ENCODE data around the gene LIPC.

DNA sequence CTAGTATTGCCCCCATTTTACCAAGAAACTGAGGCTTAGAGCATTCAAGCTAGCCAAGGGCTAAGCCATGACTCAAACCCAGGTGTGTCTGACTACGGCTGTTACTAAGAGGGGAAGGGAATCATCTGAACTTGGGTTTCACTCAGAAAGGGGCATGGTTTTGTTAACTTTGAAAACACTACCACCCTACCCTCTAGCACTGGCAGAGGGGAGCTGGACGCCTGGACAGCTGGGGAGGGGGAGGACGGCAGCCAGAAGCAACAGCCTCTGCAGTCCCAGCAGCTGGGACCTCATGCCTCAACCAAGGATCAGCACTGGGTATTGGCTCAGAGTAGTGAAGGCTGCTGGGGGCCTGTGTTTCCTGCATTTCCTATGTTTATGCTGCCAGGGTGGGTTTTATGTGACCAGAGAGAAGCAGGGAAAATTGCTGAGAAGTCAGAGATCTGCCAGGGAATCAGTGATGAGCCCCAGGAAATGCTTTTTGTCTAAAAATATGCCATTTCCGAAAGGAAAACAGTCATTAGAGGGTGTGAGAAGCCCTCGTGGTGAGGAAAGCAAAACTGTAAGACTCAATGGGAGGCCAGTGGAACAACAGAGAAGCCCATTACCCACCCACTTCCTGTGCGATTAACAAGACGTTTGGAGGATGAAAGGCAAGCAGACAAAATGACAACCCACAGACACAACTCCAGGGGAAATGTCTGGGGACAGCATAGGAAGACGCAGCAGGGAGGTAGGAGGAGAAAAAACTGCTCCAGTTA is 41.2 kb downstream of the LIPC start:
- TF ChIP-seq POLR2A (IDR thresholded peaks at IDR 0.05), result no peak
- TF ChIP-seq, protein P1, sequence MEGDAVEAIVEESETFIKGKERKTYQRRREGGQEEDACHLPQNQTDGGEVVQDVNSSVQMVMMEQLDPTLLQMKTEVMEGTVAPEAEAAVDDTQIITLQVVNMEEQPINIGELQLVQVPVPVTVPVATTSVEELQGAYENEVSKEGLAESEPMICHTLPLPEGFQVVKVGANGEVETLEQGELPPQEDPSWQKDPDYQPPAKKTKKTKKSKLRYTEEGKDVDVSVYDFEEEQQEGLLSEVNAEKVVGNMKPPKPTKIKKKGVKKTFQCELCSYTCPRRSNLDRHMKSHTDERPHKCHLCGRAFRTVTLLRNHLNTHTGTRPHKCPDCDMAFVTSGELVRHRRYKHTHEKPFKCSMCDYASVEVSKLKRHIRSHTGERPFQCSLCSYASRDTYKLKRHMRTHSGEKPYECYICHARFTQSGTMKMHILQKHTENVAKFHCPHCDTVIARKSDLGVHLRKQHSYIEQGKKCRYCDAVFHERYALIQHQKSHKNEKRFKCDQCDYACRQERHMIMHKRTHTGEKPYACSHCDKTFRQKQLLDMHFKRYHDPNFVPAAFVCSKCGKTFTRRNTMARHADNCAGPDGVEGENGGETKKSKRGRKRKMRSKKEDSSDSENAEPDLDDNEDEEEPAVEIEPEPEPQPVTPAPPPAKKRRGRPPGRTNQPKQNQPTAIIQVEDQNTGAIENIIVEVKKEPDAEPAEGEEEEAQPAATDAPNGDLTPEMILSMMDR (IDR thresholded peaks at IDR 0.05), result no peak
